Measurements from ENCODE around the gene COPG1. TPM values are rescaled to one million over a fixed set of nuclear protein-coding genes. Genes with fewer than 3 reads are reported as not detected.

Gene COPG1
- total and polyA plus RNA-seq, 2 donors (not counting 1 experiment from before 2014, with no cell fraction given): 48.9 to 85.9 TPM

- WGBS (ENCODE audit: insufficient coverage): 67% methylated on average over 2 of the region's 7 CpGs
- Histone ChIP-seq H3K4me1 (ENCODE audit: control insufficient read depth in 2 of 2, insufficient read depth in 2 of 2, low read length in 2 of 2) (peaks cover 24 to 42% of the 10 kb centered on the region in 2 donors), H3K9me3 (ENCODE audit: control extremely low read depth in 1 of 3, control insufficient read depth in 2 of 3, insufficient read depth in 1 of 3, low read length in 2 of 3) (peaks cover 0 to under 1% (median 0%) of the 10 kb centered on the region in 3 donors), H3K27me3 (replicated peaks in 1 of 4; ENCODE audit: control extremely low read depth in 1 of 4, control insufficient read depth in 3 of 4, insufficient read depth in 4 of 4, low read length in 3 of 4) (no peaks in the 10 kb centered on the region), H2AFZ (ENCODE audit: insufficient read depth, low read depth, low read length, poor library complexity, severe bottlenecking) (peak overlapping the region; percentile 30), H4K20me1 (ENCODE audit: control insufficient read depth, insufficient read depth, low read length, poor library complexity, severe bottlenecking) (no peaks in the 10 kb centered on the region), H3K4me2 (replicated peaks; ENCODE audit: low read depth, low read length, poor library complexity, severe bottlenecking) (no peak overlapping the region), H3K9ac (ENCODE audit: low read length) (no peak overlapping the region), H3K4me3 (ENCODE audit: control extremely low read depth in 1 of 5, extremely low read depth in 1 of 5, insufficient read depth in 1 of 5, low read depth in 2 of 5, low read length in 4 of 5) (peak overlapping the region in 1 of 5 experiments; percentile 19), H3K79me2 (ENCODE audit: control insufficient read depth, insufficient read depth, low read length) (no peaks in the 10 kb centered on the region), H3K27ac (ENCODE audit: low read length in 2 of 2) (peak overlapping the region in 1 of 2 donors; percentile 1), H3K36me3 (replicated peaks in 1 of 2; ENCODE audit: control extremely low read depth in 1 of 2, control insufficient read depth in 1 of 2, extremely low read depth in 1 of 2, insufficient read depth in 2 of 2, low read length in 1 of 2) (no peaks in the 10 kb centered on the region)
- ChIA-PET CTCF (interaction anchor here (0.6 to 11.3 kb wide), 4 partner anchors 15 to 259 kb away, joined by 3 to 98 read pairs (median 4); partner anchors contain the start of gene COPG1), POLR2A (interaction anchor here (1.0 to 1.2 kb wide), 2 partner anchors 45 to 47 kb away, joined by 3 to 7 read pairs; partner anchors contain the start of gene CNBP)
- ATAC-seq (ENCODE audit: low read depth) (peak; percentile 7), DNase-seq (peak; percentile 31)
- Mint-ChIP-seq H3K4me3 (no peak overlapping the region), H3K27ac (peak overlapping the region; percentile 79), H3K9me3 (ENCODE audit: insufficient read depth) (peaks cover 4% of the 10 kb centered on the region), H3K4me1 (peaks cover 55% of the 10 kb centered on the region), H3K27me3 (no peaks in the 10 kb centered on the region)
- intact Hi-C loops (cut with micrococcal nuclease): loop anchor here (5.0 kb wide), 2 partner anchors 212 to 503 kb away; partner anchors contain the start of genes IFT122 and RAB7A
- TF ChIP-seq CTCF (IDR thresholded peaks at IDR 0.05) (no peak), EZH2 (IDR thresholded peaks at IDR 0.05; ENCODE audit: borderline replicate concordance, insufficient read depth, low read depth, low read length, poor library complexity, severe bottlenecking) (no peak)
Observed at GRCh38 chr3:129230311-129231019, 18.9 kb upstream of the COPG1 start.
